Activated B cell treated with CpG ODN at 0.5 μM for 24 hours (primary cell): Measurements from ENCODE around the gene STAMBPL1. TPM values are rescaled to one million over a fixed set of nuclear protein-coding genes. Genes with fewer than 3 reads are reported as not detected.

Source experiments
- ATAC-seq: fragments of 200-7000 bp; cut with Tn5 transposase; one replicate; pipeline ENCODE4 v1.10.0; 2021; ENCODE audit warnings: low read depth, mild to moderate bottlenecking, moderate library complexity
- CTCF ChIA-PET: fragments of 350-600 bp; sonication (Branson Sonifier 250); formaldehyde crosslinking; loops from one replicate; lab custom pipeline; 2021; ENCODE audit warnings: antibody characterized with exemption; lab: Charles Lee
- POLR2A ChIA-PET: fragments of 350-600 bp; sonication (Branson Sonifier 250); formaldehyde crosslinking; loops from one replicate; lab custom pipeline; 2021; ENCODE audit warnings: antibody characterized with exemption; lab: Charles Lee
- DNase-seq: peaks from one replicate; pipeline ENCODE4 v3.0.0; 2022
- H3K27ac Mint-ChIP-seq: one replicate; pipeline ENCODE4 v1.8.0; 2020; ENCODE audit warnings: mixed read lengths
- H3K27me3 Mint-ChIP-seq: one replicate; pipeline ENCODE4 v1.8.0; 2021; ENCODE audit warnings: mixed read lengths
- H3K36me3 Mint-ChIP-seq: one replicate; pipeline ENCODE4 v1.8.0; 2021; ENCODE audit warnings: low read depth, mixed read lengths
- H3K4me1 Mint-ChIP-seq: one replicate; pipeline ENCODE4 v1.8.0; 2021; ENCODE audit warnings: mixed read lengths
- H3K4me3 Mint-ChIP-seq: one replicate; pipeline ENCODE4 v1.8.0; 2020; ENCODE audit warnings: mild to moderate bottlenecking, mixed read lengths
- H3K9me3 Mint-ChIP-seq: one replicate; pipeline ENCODE4 v1.8.0; 2020; ENCODE audit warnings: mixed read lengths
- CTCF ChIP-seq: fragments of 200-600 bp; IDR thresholded peaks from one replicate; pipeline ENCODE4 v1.8.0; 2022; ENCODE audit warnings: antibody characterized with exemption, mild to moderate bottlenecking
- intact Hi-C: fragments of 100-400 bp; cut with micrococcal nuclease; formaldehyde crosslinking; loops from one replicate; pipeline ENCODE4 v1.15.1; 2024
- total RNA-seq: library from RNA; stranded (reverse); gene quantifications from 2 replicates; pipeline ENCODE4 v1.2.3, GENCODE V29; 2022

STAMBPL1 gene
- total RNA-seq, 1 donor from 2014 or later, result 44.5 TPM

DNA sequence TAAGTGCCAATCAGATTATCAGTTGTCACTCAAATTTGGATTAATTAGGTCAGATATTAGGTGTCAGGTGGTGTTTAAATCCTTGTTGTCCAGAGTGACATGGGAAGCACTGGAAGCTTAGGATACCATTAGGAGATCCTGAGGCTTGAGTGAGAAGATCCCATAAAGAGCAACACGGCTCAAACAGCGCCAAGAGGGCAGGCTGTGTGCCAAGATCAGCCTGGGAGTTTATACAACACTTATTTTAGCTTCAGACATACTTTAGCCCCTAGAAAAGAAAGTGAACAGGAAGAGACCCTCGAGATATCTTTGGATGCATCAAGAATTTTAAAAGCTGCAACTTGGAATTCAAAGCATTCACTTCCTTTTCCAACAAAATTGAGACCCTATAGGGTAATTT, 86.8 kb downstream of the STAMBPL1 start:
- no peak for DNase-seq
- Mint-ChIP-seq H3K27me3 (no peaks in the 10 kb centered on the region), H3K9me3 (no peaks in the 10 kb centered on the region), H3K4me3 (no peak overlapping the region), H3K36me3 (no peaks in the 10 kb centered on the region), H3K27ac (no peak overlapping the region), H3K4me1 (no peaks in the 10 kb centered on the region)
- intact Hi-C loops, result no loop called here
- TF ChIP-seq CTCF, result no peak
- ATAC-seq, result no peak
- ChIA-PET CTCF (no interaction called here), POLR2A (no interaction called here)

DNA sequence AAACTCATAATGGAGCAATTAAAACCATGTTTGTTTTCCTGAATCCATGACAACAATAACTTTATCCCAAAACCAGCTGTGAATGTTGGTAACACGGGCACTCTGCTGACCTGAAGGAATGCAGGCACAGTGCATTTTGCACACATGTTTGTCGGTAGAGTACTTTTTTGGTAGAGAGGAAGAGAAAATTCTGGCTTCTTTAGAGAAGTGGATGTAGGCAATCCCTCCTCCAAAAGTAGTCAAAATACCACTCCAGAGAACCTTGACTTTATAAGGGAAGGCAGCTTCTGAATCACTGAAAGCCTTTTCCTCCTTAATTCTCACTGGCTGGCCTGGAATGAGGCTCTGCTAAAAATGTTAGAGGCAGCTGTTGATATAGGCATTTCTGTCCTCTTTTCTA, 88.3 kb downstream of the STAMBPL1 start:
- POLR2A ChIA-PET, result no interaction called here

GRCh38 chr10:88971221-88972061, 91.4 kb downstream of the STAMBPL1 start:
- TF ChIP-seq CTCF, result no peak
- ATAC-seq (no peak), DNase-seq (no peak)
- Mint-ChIP-seq H3K4me1 (peaks cover 15% of the 10 kb centered on the region), H3K36me3 (peaks cover 2% of the 10 kb centered on the region), H3K9me3 (no peaks in the 10 kb centered on the region), H3K27ac (no peak overlapping the region), H3K27me3 (no peaks in the 10 kb centered on the region), H3K4me3 (no peak overlapping the region)
- intact Hi-C loops, result no loop called here
- CTCF ChIA-PET, result no interaction called here
- POLR2A ChIA-PET, result interaction anchor here (0.6 kb wide), 1 partner anchor 110 kb away, joined by 3 read pairs; no protein-coding TSS in a partner anchor

More for the DNA sequence above, 88.3 kb downstream of the STAMBPL1 start:
- intact Hi-C loops, result no loop called here
- CTCF ChIA-PET, result no interaction called here
- ATAC-seq (no peak), DNase-seq (no peak)
- Mint-ChIP-seq H3K4me1 (no peaks in the 10 kb centered on the region), H3K4me3 (no peak overlapping the region), H3K9me3 (no peaks in the 10 kb centered on the region), H3K27me3 (no peaks in the 10 kb centered on the region), H3K36me3 (no peaks in the 10 kb centered on the region), H3K27ac (no peak overlapping the region)
- TF ChIP-seq CTCF, result no peak

Other genes with a start within 250 kb of the STAMBPL1 start
- not detected in 2 replicates for gene LIPF, start 215.8 kb upstream of the STAMBPL1 start, total RNA-seq
- gene LIPK, start 174.0 kb upstream of the STAMBPL1 start, total RNA-seq, result not detected in 2 replicates
- 0.24 and 0.27 TPM in 2 replicates for gene LIPN, start 120.2 kb upstream of the STAMBPL1 start, total RNA-seq
- not detected in 2 replicates for gene LIPM, start 77.5 kb upstream of the STAMBPL1 start, total RNA-seq
- not detected in 2 replicates for gene ANKRD22, start 28.4 kb upstream of the STAMBPL1 start, total RNA-seq
- 1.5 and 2.4 TPM in 2 replicates for gene ACTA2, start 72.5 kb downstream of the STAMBPL1 start, total RNA-seq
- gene FAS, start 110.6 kb downstream of the STAMBPL1 start, total RNA-seq, result 18.2 and 22.6 TPM in 2 replicates